GM18868 (cell line): ENCODE results near the gene DSG4.

Source experiments
- ATAC-seq: cut with Tn5 transposase; IDR thresholded peaks from one replicate; pipeline ENCODE4 v1.9.1; 2021; ENCODE audit warnings: mild to moderate bottlenecking, moderate library complexity; ENCODE audit not compliant: unreplicated experiment

Gene DSG4

DNA sequence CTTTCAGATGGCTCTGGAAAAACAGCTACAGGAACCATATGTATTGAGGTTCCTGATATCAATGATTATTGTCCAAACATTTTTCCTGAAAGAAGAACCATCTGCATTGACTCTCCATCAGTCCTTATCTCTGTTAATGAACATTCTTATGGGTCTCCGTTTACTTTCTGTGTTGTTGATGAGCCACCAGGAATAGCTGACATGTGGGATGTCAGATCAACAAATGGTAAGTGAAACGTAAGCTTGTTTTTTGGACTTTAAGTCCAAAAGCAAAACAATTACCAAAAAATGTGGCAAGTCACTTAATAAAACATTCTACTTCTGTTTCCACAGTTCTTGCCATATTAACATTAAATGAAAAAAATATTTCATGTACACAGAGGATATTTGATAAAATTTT, 26.8 kb downstream of the DSG4 start:
- no peak for ATAC-seq

DNA sequence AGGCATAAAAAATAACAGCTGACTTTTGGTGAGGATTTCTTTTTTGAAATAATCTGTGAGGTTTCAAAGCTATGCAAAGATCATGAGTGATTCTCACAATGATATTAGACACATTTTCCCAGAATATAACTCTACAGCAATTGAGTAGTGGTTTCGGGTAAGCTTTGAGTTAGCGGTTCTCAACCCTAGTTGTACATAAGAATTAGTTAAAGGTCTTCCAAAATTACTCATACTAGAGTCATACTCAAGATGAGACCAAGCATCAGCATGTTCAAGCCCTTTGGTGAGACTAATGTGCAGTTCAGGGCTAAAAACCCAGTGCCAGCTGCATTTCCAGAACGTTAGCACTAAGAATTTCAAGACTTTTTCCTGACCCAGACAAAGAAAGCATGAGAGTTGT, 31.1 kb downstream of the DSG4 start:
- peak; percentile 84 for ATAC-seq

DNA sequence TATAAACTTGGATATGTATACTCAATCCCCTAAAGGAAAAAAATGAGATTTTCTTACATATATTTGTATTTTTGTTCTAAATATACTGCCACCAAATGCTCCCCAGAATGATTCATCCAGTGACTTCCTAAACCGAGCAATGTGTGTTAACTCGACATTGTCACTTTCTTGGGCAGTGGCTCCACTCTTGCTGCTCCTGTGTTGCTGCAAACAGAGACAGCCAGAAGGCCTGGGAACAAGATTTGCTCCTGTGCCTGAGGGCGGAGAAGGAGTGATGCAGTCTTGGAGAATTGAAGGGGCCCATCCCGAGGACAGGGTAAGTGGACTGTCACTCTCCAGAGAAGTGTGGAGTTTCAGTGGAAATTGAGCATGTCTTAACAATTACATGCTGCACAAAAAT, 32.7 kb downstream of the DSG4 start:
- no peak for ATAC-seq

DNA sequence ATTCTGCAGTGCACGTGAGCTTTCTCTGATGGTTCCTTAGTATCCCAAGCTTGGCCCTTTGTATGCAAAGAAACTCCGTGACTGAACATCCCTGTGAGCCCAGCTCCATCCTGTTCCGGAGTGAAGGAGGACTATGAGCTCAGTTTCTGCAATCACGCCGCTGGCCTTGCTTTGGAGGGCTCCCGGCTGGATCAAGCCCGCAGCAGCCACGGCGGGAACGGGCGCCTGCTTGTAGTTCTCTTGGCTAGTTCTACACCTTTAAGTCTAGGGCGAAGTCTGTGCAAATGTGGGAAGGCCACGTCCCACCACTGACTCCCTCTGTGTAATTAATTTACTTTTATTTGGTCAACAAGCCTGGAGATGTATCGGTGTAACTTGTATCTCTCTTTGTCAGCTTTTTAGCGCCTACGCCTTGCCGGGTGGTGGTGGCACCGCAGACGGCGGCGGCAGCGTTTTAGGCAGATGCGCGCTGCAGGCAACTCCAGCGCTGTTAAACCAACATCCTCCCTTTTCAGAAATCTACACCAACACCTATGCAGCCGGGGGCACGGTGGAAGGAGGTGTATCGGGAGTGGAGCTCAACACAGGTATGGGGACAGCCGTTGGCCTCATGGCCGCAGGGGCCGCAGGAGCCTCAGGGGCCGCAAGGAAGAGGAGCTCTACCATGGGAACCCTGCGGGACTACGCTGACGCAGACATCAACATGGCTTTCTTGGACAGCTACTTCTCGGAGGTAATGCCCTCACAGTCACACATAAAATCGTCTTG, 34.3 kb downstream of the DSG4 start:
- ATAC-seq = no peak

DNA sequence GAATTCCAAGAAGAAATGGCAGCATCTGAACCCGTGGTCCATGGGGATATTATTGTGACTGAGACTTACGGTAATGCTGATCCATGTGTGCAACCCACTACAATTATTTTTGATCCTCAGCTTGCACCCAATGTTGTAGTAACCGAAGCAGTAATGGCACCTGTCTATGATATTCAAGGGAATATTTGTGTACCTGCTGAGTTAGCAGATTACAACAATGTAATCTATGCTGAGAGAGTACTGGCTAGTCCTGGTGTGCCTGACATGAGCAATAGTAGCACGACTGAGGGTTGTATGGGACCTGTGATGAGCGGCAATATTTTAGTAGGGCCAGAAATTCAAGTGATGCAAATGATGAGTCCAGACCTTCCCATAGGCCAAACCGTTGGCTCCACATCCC, 36.6 kb downstream of the DSG4 start:
- ATAC-seq = no peak

DNA sequence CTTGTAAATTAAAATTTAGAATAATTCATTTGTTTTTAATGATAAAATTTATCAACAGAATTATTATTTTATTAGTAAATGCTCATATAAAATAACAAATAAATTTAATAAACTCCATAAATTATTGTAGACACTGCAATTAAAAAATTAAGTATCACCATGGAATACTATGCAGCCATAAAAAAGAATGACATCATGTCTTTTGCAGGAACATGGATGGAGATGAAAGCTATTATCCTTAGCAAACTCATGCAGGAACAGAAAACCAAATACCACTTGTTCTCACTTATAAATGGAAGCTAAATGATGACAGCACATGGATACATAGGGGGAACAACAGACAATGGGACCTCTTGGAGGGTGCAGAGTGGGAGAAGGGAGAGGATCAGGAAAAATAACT, 41.3 kb downstream of the DSG4 start:
- ATAC-seq = no peak

DNA sequence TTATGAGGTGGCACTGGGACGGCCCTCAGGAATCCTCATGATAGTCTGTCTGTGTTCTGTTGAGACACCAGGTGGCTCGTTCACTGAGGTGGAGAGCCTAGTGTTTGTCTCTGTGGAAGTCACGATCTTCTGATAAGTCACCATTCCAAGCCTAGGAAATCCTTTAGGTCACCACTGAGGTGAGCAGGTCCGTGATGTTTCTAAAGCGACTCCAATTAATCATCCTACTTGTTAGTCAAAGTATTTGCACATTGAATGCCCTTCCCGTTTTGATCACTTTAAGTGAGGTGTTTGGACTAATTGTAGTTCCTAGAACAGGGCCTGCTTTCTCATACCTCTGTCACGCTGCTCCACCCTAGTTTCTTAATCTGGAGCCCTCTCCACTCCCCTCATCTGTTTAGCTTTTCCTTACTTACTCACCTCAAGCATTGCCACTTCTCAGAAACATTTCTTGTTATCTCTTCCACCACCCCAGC, 42.9 kb downstream of the DSG4 start:
- ATAC-seq = no peak

DNA sequence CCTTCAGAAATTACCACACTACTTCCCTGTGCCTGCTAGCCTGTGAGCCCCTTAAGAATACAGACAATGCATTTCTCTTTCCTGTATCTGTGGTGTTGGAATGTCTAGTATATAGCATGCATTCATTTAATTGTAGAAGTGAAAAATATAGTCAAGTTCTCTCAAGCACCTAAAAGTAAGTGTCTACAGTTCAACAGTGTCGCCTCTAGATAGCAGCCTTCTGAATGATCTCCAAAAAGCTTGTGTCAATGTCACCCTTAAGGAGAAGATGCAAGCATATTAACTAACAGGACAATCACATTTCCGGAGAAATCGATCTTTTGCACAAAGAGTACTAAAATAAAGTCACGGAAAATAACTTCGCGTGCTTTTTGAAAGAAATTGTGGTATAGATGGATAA, 43.5 kb downstream of the DSG4 start:
- ATAC-seq = no peak

DNA sequence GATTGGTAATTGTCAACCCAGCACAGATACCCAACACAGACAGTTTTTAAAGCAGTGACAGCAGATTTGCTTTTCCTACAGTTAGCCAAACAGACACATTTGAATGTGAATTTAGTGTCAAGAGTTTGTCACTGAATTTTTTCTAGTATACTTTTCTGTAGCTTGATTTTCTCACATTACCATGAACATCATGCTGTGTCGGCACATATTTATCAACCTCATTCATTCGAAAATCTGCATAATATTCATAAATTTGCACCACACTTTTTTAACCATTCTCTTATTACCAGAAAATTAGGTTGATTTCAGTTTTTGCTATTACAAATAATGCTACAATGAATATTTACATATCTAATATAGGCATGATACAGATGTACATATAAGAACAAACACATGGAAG, 43.9 kb downstream of the DSG4 start:
- ATAC-seq = no peak

DNA sequence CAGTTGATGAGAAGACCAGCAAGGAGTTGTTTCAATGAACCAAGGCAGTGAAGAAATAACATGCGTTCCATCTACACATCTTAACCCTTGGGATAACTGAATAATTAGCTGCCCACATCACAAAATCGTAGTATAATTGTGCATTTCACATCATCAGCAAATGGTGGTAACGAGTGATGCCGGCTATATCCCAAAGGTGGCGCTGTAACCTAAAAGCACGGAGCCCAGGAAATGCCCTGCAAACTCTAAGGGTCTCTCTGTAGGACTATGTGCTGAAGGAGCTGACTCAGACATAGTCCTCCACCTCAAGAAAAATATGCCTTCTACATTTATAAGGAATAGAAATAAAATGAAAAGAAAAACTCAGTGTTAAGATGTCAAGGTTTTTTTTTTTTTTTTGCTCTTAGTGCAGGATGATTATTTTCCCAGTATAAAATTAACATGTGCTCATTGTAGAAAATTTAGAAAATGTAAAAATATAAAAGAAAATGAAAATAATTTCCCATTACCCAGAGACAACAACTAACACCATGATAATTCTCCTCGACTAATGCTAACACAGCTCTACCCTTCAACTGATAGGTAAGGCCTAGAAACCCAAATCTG, 47.9 kb downstream of the DSG4 start:
- peak; percentile 81 for ATAC-seq

DNA sequence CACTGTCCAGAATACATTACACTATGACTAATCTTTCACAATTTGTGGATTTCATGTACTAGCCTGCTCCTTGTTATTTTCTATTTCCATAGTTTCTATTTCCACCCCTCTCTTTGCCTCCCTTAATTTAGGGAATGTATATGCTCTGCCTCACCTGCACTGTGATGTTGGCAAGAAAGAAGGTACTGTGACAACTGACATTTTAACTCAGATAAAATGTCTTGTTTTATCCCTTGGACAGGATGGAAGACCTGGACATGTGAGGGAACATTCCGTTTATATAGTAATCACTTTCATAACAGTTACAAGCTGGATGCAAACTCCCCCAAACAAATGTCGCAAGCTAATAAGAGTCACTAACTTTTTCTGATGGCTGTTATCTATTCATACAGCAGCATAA, 49.4 kb downstream of the DSG4 start:
- ATAC-seq = no peak

DNA sequence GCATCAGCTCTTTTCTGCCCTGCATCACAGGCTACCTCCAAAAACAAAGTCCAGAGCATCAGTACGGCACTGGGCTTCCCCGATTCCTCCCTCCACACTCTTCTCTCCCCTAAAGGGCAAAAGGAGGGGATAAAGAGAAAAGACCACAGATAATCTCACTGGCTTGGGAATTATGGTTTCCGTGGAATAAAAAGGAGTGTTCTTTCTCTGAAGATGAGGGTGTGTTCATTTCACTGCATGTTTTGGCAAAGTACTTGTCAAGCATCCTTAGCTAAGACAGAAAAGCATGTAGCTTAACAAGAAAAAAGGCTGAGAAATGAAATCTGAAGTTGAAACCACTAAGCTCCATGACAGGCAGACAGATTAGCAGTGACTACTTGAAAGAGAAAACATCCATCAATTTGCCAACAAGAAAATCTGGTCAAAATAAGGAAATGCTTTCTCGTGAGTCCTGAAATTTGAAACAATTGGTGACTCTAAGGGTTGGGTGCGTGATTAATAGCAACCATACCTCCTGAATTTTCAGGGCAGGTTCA, 50.4 kb downstream of the DSG4 start:
- ATAC-seq = no peak

DNA sequence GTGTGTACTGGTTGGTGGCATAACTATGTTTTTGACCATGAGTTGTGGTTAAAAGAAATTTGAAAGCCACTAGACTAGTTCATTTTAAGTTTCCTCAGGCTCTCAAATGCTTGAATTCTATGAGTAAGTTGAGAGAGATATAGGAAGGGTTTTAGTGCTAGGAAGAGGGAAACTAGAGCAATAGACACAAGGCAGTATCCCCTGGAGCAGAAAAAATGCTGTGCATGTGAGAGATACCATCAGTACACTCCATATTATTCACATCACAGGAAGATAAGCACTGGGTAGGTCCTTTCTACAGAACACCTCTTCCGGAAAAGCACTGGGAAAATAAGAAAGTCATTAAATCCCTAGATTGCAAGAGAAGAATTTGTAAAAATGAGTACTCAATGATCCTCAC, 51.6 kb downstream of the DSG4 start:
- no peak for ATAC-seq

DNA sequence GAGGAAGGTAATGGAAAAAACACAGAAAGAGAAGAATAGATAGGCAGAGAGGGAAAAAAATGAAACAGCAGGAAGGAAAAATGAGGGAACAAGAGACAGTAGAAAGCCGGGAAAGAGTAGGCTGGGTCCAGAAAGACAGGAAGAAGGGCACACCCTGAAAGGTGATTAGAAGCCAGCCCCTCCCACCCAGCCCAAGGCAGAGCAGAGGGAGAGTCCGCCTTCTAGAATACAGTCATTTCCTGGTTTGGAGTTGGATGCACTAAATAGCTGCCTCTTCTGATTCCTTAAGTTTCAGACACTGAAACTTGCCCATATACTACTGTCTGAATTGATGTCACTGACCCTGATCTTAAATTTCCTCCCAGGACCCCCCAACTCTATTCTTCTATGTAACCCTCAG, 53.0 kb downstream of the DSG4 start:
- no peak for ATAC-seq

DNA sequence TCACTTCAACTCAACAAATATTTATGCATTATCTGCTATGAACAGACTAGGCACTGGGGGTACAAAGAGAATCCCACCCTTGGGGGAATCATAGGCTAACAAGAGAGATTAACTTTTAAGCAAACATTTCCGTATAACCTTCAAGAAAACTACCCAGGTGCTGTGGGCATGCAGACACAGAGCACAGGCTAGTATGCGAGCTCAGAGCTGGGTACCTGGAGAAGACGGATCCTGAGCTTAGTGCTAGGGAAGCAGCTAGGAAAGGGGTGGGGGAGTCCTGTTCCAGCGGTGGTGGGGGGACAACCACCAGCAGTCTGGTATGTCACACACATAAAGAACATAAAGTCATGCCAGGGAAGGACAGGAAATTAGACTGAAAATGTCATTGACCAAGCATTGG, 53.5 kb downstream of the DSG4 start:
- no peak for ATAC-seq

DNA sequence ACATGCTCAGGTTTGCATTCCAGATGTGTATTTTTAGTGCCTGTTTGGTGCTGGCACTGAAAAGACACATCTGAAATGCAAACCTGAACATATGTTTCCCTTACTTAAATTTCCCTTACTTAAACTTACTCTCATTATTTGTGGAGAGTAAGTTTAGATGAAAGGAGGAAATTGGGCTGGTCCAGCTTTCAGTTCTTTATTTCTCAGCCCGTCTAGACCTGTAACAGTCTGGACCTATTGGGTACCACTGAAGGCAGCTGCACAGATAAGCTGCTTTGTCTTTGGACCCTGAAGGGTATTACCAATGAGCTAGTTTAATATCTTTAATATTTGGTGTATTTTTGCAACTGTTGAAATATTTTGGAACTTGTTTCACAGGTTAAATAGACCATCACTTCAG, 54.0 kb downstream of the DSG4 start:
- ATAC-seq = peak; percentile 57

DNA sequence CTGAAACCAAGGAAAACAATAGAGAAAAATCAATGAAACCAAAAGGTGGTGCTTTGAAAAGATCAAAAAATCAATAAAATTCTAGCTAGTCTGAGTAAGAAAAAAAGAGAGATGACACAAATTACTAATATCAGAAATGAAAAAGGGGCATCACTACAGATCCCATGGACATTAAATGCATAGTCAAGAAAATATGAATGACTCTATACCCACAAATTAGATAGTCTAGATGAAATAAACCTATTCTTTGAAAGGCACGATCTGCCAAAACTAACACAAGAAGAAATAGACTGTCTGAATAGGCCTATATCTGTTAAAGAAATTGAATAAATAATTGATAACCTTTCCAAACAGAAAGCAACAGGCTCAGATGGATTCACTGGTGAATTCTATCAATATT, 55.7 kb downstream of the DSG4 start:
- ATAC-seq = no peak

DNA sequence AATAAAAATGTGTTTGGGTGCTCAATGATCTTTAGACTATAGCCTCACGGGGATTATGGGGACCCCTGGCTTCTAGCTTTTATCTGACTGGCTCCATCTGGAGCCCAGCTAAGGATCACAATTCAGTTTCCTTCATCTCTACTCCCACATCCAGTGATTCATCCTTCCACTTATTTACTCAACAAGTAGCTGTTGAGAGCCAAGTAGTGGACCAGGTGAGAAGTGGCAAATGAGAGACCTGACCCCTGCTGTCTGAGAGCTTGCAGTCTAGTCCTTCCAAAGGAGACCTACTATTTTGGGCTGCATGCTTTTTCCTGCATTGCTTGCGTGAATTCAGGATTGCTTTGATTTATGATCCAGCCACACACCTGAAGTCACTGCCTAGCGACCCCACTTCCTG, 60.2 kb downstream of the DSG4 start:
- ATAC-seq = no peak

DNA sequence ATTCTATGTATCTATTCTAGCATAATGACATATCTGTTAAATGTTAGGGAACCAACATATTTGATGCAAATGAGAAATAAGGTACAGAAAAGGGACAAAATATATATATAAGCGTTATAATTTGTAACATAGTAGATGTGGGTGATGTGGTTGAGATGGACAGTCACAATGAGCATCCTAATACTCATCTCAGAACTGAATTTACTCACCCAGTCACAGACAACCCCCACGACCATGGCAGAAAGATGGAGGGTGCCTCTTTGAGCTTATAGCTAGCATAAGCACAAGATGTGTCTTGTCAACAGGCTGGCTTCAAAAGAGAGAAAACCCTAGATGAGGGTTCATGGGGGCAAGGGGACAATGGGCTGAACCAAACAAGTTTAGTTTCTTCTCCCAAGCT, 61.8 kb downstream of the DSG4 start:
- ATAC-seq = peak; percentile 80

DNA sequence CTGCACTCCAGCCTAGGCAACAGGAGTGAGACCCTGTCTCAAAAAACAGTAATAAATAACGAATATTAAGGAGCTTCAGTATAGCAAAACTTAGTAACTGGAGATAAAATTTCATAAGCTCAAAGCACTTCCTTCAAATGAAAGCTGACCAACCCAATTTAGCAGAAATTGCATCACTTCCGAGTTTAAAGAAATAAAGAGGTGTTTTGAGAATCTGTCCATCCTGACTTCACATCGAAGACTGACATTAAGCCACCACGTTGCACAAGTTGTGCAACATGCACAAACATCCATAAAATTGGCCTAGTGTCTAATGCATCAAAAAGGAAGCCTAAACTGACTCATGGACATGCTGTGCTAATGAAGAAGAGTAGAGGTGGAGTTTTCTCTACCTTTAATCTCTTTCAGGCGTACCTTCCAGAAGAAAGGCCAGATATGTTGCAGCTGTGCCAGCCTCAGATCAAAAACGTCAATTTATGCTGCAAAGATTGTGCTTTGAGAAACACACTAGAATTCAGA, 63.3 kb downstream of the DSG4 start:
- no peak for ATAC-seq

DNA sequence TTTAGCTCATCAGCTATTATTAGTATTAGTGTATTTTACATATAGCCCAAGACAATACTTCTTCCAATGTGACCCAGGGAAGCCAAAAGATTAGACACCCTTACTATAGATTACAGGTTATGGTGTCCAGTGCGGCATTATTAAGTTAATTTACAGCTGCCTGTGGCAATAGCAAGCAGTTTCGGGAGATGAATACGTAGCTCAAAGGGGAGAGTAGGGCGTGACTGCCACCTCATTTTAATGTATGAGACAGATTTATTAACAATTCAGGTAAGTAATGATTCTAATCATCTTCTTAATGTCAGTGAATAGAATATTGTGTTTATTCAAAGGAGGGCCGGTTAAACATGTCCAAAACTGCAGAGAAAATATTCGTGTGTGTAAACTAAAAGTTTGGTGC, 64.2 kb downstream of the DSG4 start:
- no peak for ATAC-seq

DNA sequence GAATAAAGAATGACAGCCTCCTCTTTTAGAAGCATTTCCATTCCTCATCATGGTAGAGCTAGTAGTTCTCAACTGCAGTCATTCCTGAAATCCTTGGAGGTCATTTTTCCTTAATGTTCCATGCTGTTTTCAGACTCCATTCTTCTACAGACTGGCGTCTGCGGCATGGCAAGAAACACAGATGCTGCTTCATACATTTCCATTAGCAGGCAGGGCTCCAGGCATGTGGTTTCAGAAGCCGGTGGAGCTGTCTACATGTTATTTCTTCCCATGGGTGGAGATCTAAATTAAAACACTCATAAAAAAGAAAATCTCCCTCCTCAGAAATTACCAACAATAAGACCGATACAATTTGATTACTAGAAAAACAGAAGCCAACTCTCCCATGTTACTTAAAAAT, 64.9 kb downstream of the DSG4 start:
- no peak for ATAC-seq
